Activated naive CD8-positive, alpha-beta T cell (primary cell): ENCODE results near the gene ASMTL.
"Not testable (repeated sequence)": the region's sequence is repeated elsewhere in the genome, so short reads cannot be mapped to it uniquely, and the experiment has no call there.

Source experiments
- H3K27ac Mint-ChIP-seq: one replicate; pipeline ENCODE4 v1.8.0; 2021; ENCODE audit warnings: mixed read lengths
- H3K27me3 Mint-ChIP-seq: one replicate; pipeline ENCODE4 v1.8.0; 2021; ENCODE audit warnings: mixed read lengths
- H3K36me3 Mint-ChIP-seq: one replicate; pipeline ENCODE4 v1.8.0; 2021; ENCODE audit warnings: mixed read lengths
- H3K4me1 Mint-ChIP-seq: one replicate; pipeline ENCODE4 v1.8.0; 2021; ENCODE audit warnings: low read depth, mixed read lengths
- H3K4me3 Mint-ChIP-seq: one replicate; pipeline ENCODE4 v1.8.0; 2021; ENCODE audit warnings: mild to moderate bottlenecking, mixed read lengths
- H3K9me3 Mint-ChIP-seq: one replicate; pipeline ENCODE4 v1.8.0; 2021; ENCODE audit warnings: low read depth, mixed read lengths

Gene ASMTL

DNA sequence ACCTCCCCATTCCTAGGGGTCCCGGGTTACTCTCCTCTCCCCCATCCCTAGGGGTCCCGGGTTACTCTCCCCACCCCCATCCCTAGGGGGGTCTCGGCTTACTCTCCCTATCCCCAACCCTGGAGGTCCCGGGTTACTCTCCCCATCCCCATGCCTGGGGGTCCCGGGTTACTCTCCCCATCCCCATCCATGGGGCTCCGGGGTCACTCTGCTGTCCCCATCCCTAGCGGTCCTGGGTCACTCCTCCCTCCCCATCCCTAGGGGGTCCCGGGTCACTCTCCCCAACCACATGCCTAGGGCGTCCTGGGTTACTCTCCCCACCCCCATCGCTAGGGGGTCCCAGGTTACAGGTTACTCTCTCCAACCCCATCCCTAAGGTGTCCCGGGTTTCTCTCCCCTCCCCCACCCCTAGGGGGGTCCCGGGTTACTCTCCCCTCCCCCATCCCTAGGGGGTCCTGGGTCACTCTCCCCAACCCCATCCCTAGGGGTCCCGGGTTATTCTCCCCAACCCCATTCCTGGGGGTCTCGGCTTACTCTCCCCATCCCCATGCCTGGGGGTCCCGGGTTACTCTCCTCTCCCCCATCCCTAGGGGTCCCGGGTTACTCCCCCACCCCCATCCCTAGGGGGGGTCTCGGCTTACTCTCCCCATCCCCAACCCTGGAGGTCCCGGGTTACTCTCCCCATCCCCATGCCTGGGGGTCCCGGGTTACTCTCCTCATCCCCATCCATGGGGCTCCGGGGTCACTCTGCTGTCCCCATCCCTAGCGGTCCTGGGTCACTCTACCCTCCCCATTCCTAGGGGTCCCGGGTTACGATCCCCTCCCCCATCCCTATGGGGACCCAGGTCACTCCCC lies 821 bp downstream of the ASMTL start:
- peaks cover 17% of the 10 kb centered on the region for H3K36me3 Mint-ChIP-seq
- H3K27ac Mint-ChIP-seq: peak overlapping the region; percentile 91
- no peaks in the 10 kb centered on the region for H3K27me3 Mint-ChIP-seq
- H3K4me3 Mint-ChIP-seq: peak overlapping the region; percentile 87
- peaks cover 8% of the 10 kb centered on the region for H3K9me3 Mint-ChIP-seq
- peaks cover 27% of the 10 kb centered on the region for H3K4me1 Mint-ChIP-seq

DNA sequence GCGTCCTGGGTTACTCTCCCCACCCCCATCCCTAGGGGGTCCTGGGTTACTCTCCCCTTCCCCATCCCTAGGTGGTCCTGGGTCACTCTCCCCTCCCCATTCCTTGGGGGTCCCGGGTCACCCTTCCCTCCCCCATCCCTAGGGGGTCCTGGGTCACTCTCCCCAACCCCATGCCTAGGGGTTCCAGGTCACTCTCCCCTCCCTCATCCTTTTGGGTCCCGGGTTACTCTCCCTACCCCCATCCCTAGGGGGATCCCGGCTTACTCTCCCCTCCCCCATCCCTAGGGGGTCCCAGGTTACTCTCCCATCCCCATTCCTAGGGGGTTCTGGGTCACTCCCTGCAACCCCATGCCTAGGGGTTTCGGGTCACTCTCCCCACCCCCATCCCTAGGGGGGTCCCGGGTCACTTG lies 1.5 kb downstream of the ASMTL start:
- Mint-ChIP-seq H3K4me3 (no peak overlapping the region), H3K27me3 (no peaks in the 10 kb centered on the region), H3K36me3 (peaks cover 17% of the 10 kb centered on the region), H3K27ac (no peak overlapping the region), H3K4me1 (peaks cover 27% of the 10 kb centered on the region), H3K9me3 (peaks cover 8% of the 10 kb centered on the region)

- no peak overlapping the region for H3K4me3 Mint-ChIP-seq
Measured at GRCh38 chrX:1450361-1451161, 2.1 kb downstream of the ASMTL start.

GRCh38 chrX:1449823-1450149 lies 2.9 kb downstream of the ASMTL start:
- Mint-ChIP-seq H3K36me3 (peaks cover 25% of the 10 kb centered on the region), H3K27ac (no peak overlapping the region), H3K9me3 (peaks cover 8% of the 10 kb centered on the region), H3K4me1 (peaks cover 21% of the 10 kb centered on the region), H3K27me3 (no peaks in the 10 kb centered on the region), H3K4me3 (no peak overlapping the region)

More at GRCh38 chrX:1450361-1451161, 2.1 kb downstream of the ASMTL start:
- H3K4me1 Mint-ChIP-seq: peaks cover 23% of the 10 kb centered on the region
- H3K27ac Mint-ChIP-seq: no peak overlapping the region
- peaks cover 21% of the 10 kb centered on the region for H3K36me3 Mint-ChIP-seq
- no peaks in the 10 kb centered on the region for H3K27me3 Mint-ChIP-seq
- peaks cover 8% of the 10 kb centered on the region for H3K9me3 Mint-ChIP-seq

DNA sequence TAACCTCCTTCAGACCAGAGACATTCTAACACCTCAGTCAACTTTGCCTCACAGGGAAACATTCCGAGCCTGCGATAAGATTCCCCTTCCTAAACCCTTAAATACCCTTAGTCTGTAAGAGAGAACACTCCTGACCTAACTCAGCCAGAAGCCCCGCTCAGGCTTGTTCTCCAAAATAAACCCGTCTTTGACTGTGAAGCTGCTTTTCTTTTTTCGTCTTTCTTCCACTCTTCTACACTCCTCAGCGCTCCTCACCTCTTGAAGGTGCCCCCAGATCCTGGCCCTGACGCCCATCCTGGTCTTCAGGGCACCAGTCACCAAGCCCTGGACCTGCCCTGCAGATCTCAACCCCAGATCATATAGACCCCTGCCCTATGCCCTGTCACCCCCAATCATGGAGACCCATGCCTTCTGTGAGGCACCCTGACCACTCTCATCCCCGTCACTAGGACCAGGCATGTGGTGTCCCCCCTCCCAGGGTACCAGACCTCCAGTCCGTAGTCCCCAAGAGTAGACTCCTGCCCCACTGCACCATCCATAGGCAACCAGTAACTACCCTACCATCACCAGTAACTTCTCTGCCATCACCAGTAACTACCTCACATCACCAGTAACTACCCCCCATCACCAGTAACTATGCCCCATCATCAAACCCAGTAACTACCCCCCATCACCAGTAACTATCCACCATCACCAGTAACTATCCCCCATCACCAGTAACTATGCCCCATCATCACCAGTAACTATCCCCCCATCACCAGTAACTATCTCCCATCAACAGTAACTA lies 3.5 kb downstream of the ASMTL start:
- H3K4me1 Mint-ChIP-seq: peaks cover 17% of the 10 kb centered on the region
- H3K27me3 Mint-ChIP-seq: no peaks in the 10 kb centered on the region
- H3K4me3 Mint-ChIP-seq: no peak overlapping the region
- no peak overlapping the region for H3K27ac Mint-ChIP-seq
- H3K9me3 Mint-ChIP-seq: peaks cover 8% of the 10 kb centered on the region
- peaks cover 28% of the 10 kb centered on the region for H3K36me3 Mint-ChIP-seq

DNA sequence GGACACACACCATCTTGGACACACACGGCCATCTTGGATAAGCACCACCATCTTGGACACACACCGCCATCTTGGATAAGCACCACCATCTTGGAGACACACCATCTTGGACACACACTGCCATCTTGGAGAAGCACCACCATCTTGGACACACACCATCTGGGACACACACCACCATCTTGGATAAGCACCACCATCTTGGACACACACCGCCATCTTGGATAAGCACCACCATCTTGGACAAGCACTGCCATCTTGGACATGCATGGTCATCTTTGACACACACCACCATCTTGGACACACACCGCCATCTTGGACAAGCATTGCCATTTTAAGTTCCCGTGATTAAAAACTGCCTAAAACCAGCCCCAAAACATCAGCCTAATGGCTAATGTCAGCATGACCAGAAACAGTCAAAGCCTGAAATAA lies 4.1 kb downstream of the ASMTL start:
- H3K9me3 Mint-ChIP-seq, H3K27me3 Mint-ChIP-seq, H3K4me3 Mint-ChIP-seq, H3K27ac Mint-ChIP-seq: not testable (repeated sequence)
- peaks cover 18% of the 10 kb centered on the region for H3K4me1 Mint-ChIP-seq
- peaks cover 32% of the 10 kb centered on the region for H3K36me3 Mint-ChIP-seq

DNA sequence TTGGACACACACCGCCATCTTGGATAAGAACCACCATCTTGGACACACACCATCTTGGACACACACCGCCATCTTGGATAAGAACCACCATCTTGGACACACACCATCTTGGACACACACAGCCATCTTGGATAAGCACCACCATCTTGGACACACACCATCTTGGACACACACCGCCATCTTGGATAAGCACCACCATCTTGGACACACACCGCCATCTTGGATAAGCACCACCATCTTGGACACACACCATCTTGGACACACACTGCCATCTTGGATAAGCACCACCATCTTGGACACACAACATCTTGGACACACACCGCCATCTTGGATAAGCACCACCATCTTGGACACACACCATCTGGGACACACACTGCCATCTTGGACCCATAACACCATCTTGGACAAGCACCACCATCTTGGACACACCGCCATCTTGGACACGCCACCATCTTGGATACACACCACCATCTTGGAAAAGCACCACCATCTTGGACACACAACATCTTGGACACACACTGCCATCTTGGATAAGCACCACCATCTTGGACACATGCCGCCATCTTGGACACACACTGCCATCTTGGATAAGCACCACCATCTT lies 4.6 kb downstream of the ASMTL start:
- not testable (repeated sequence) for H3K27me3 Mint-ChIP-seq, H3K27ac Mint-ChIP-seq, H3K9me3 Mint-ChIP-seq, H3K4me3 Mint-ChIP-seq
- Mint-ChIP-seq H3K36me3 (peaks cover 33% of the 10 kb centered on the region), H3K4me1 (peaks cover 18% of the 10 kb centered on the region)

DNA sequence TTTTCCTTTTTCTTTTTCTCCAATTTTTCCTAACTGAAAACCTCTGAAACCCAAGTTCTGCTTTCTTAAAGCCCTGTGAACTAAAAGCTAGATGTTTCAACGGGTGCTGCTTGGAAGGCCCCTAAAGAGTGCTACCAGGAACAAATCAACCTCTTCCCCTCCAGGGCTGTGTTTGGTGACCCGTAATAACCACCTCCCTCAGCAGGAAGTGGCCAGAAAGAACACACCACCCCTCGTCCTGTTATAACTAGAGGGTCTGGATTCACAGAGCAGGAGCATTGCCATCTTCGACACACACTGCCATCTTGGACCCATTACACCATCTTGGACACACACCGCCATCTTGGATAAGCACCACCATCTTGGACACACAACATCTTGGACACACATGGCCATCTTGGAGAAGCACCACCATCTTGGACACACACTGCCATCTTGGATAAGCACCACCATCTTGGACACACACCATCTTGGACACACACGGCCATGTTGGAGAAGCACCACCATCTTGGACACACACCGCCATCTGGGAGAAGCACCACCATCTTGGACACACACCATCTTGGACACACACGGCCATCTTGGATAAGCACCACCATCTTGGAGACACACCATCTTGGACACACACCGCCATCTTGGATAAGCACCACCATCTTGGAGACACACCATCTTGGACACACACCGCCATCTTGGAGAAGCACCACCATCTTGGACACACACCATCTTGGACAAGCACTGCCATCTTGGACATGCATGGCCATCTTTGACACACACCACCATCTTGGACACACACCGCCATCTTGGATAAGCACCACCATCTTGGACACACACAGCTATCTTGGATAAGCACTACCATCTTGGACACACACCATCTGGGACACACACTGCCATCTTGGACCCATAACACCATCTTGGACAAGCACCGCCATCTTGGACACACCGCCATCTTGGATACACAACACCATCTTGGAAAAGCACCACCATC lies 5.4 kb downstream of the ASMTL start:
- not testable (repeated sequence) for H3K4me3 Mint-ChIP-seq, H3K27ac Mint-ChIP-seq, H3K9me3 Mint-ChIP-seq, H3K27me3 Mint-ChIP-seq
- Mint-ChIP-seq H3K4me1 (peaks cover 18% of the 10 kb centered on the region), H3K36me3 (peaks cover 33% of the 10 kb centered on the region)

DNA sequence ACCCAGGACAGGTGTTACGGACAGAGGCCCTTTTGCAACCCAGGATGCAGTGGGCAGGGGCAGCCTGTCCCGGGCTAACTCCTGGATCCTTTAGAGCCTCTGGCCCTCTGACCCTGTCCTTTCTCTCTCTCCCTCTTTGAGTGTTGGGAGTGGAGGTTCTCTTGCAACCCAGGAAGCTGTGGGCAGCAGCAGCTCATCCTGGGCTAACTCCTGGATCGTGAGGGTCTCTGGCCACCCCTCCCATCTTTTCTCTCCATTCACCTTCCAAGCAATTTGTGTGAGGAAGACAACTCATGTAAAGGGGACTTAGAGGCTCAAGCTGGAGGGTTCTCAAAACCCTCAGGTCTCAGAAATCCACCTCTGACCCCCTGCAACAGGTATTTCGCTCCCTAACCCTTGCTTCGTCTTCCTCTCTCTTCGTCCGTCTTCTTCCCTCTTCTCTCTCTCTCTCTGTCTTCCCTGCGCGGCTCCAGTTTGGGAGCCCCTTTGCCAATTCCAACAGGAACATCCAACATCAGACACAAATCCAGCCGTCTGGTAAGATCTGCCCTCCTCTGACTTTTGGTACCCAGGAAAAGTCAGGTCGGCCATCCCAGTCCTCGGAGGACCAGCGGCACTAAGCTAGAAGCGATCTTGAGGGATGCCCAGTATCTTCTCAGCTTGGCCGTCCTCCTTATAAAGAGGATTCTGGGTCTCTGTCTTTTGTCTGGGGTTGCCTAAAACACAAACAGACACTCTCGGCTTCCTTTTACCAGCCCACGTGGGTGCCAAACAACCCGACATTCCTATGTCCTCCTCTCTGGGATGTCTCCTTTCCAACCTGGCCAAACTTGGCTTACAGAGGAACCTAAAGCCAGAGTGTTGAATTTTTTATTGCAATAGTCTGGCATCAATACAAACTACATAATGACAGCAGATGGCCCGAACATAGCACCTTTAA lies 7.9 kb downstream of the ASMTL start:
- Mint-ChIP-seq H3K36me3 (peaks cover 33% of the 10 kb centered on the region), H3K4me1 (peaks cover 15% of the 10 kb centered on the region), H3K27me3 (no peaks in the 10 kb centered on the region), H3K9me3 (peaks cover 8% of the 10 kb centered on the region), H3K27ac (no peak overlapping the region), H3K4me3 (no peak overlapping the region)

DNA sequence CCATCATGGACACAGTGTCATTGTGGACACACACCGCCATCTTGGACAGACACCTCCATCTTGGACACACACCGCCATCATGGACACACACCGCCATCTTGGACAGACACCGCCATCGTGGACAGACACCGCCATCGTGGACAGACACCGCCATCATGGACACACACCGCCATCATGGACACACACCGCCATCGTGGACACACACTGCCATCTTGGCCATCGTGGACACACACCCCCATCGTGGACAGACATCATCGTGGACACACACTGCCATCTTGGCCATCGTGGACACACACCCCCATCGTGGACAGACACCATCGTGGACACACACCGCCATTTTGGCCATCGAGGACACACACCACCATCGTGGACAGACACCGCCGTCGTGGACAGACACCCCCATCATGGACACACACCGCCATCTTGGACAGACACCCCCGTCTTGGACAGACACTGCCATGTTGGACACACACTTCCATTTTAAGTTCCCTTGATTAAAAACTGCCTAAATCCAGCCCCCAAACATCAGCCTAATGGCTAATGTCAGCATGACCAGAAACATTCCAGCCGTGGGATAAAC lies 9.1 kb downstream of the ASMTL start:
- no peak overlapping the region for H3K4me3 Mint-ChIP-seq
- no peak overlapping the region for H3K27ac Mint-ChIP-seq
- H3K27me3 Mint-ChIP-seq: no peaks in the 10 kb centered on the region
- no peaks in the 10 kb centered on the region for H3K9me3 Mint-ChIP-seq
- peaks cover 26% of the 10 kb centered on the region for H3K36me3 Mint-ChIP-seq
- peaks cover 7% of the 10 kb centered on the region for H3K4me1 Mint-ChIP-seq

- no peak overlapping the region for H3K27ac Mint-ChIP-seq
- no peaks in the 10 kb centered on the region for H3K9me3 Mint-ChIP-seq
- no peaks in the 10 kb centered on the region for H3K27me3 Mint-ChIP-seq
- H3K4me1 Mint-ChIP-seq: peaks cover 4% of the 10 kb centered on the region
- peaks cover 22% of the 10 kb centered on the region for H3K36me3 Mint-ChIP-seq
- no peak overlapping the region for H3K4me3 Mint-ChIP-seq
Measured at GRCh38 chrX:1442724-1443367, 9.9 kb downstream of the ASMTL start.

- Mint-ChIP-seq H3K9me3 (no peaks in the 10 kb centered on the region), H3K4me3 (no peak overlapping the region), H3K27me3 (no peaks in the 10 kb centered on the region), H3K4me1 (peaks cover 2% of the 10 kb centered on the region), H3K27ac (no peak overlapping the region), H3K36me3 (peaks cover 22% of the 10 kb centered on the region)
Measured at GRCh38 chrX:1442016-1442665, 10.6 kb downstream of the ASMTL start.
